GM23248 (cell line): ENCODE measurements around the gene UBE3B. TPM values are rescaled to one million over a fixed set of nuclear protein-coding genes. Genes with fewer than 3 reads are reported as not detected.

Experiments used
- DNase-seq: peaks from one replicate; pipeline ENCODE4 v3.0.0-alpha.2; 2015
- H2AFZ ChIP-seq: fragments of 200-600 bp; sonication (generic); 2 replicates; pipeline ENCODE4 v1.6.1; 2016; ENCODE audit warnings: antibody characterized with exemption
- H3F3A ChIP-seq: fragments of 200-600 bp; sonication (generic); 2 replicates; pipeline ENCODE4 v1.6.1; 2016; ENCODE audit warnings: mild to moderate bottlenecking, antibody characterized with exemption, mixed run types; ENCODE audit not compliant: insufficient read depth
- H3K27ac ChIP-seq: fragments of 200-600 bp; sonication (generic); 2 replicates; pipeline ENCODE4 v1.5.1; 2016; ENCODE audit warnings: mild to moderate bottlenecking
- H3K27me3 ChIP-seq: fragments of 200-600 bp; sonication (generic); replicated peaks from 2 replicates; pipeline ENCODE4 v1.6.1; 2016; ENCODE audit warnings: mild to moderate bottlenecking; ENCODE audit not compliant: insufficient read depth
- H3K36me3 ChIP-seq: fragments of 200-600 bp; sonication (generic); 2 replicates; pipeline ENCODE4 v1.6.1; 2016; ENCODE audit warnings: low read depth, mild to moderate bottlenecking
- H3K4me1 ChIP-seq: fragments of 200-600 bp; sonication (generic); 2 replicates; pipeline ENCODE4 v1.6.1; 2016; ENCODE audit warnings: mild to moderate bottlenecking; ENCODE audit not compliant: insufficient read depth
- H3K4me2 ChIP-seq: fragments of 200-600 bp; sonication (generic); one replicate; pipeline ENCODE4 v1.6.1; 2016; ENCODE audit warnings: mild to moderate bottlenecking; ENCODE audit not compliant: unreplicated experiment
- H3K4me3 ChIP-seq: fragments of 200-600 bp; sonication (generic); 2 replicates; pipeline ENCODE4 v1.5.1; 2016; ENCODE audit warnings: mild to moderate bottlenecking
- H3K79me2 ChIP-seq: fragments of 200-600 bp; sonication (generic); 2 replicates; pipeline ENCODE4 v1.6.1; 2016; ENCODE audit warnings: mild to moderate bottlenecking; ENCODE audit not compliant: insufficient read depth
- H3K9ac ChIP-seq: fragments of 200-600 bp; sonication (generic); 2 replicates; pipeline ENCODE4 v1.6.1; 2016; ENCODE audit warnings: mild to moderate bottlenecking
- H3K9me2 ChIP-seq: fragments of 200-600 bp; sonication (generic); 2 replicates; pipeline ENCODE4 v1.6.1; 2016; ENCODE audit warnings: mixed run types, mild to moderate bottlenecking, moderate library complexity; ENCODE audit not compliant: insufficient read depth
- H3K9me3 ChIP-seq: fragments of 200-600 bp; sonication (generic); one replicate; pipeline ENCODE4 v1.6.1; 2017; ENCODE audit warnings: low read depth
- H4K20me1 ChIP-seq: fragments of 200-600 bp; sonication (generic); 2 replicates; pipeline ENCODE4 v1.6.0; 2016; ENCODE audit not compliant: insufficient read depth
- EZH2 ChIP-seq: fragments of 200-600 bp; sonication (generic); IDR thresholded peaks from 2 replicates; pipeline ENCODE4 v1.6.1; 2018; ENCODE audit warnings: antibody characterized with exemption, mild to moderate bottlenecking; ENCODE audit not compliant: insufficient read depth, poor library complexity, severe bottlenecking
- EZH2phosphoT487 ChIP-seq: fragments of 200-600 bp; sonication (generic); IDR thresholded peaks from 2 replicates; pipeline ENCODE4 v1.6.1; 2018; ENCODE audit warnings: antibody characterized with exemption, moderate library complexity, mild to moderate bottlenecking, low read depth; ENCODE audit not compliant: insufficient read depth
- WGBS, 2 experiments: methylation state at CpG; one replicate each; pipeline ENCODE4 v1.1.6; 2015 to 2017; ENCODE audit warnings: low lambda C conversion rate in 2 of 2, low coverage in 1 of 2; ENCODE audit errors: missing lambda C conversion rate in 2 of 2; 5-methylcytosine and 5-hydroxymethylcytosine counted together
- in situ Hi-C: fragments of 300-500 bp; cut with MboI; formaldehyde crosslinking; loops from 2 replicates; pipeline ENCODE4 v1.15.0; 2020
- polyA plus RNA-seq: library from polyadenylated mRNA; unstranded; fragments of >200 nt; fragmentation: Nextera tagmentation; extraction: Ambion mirVana; gene quantifications from 2 replicates; pipeline ENCODE4 v1.2.1, GENCODE V29; 2016
- total RNA-seq: library from RNA; depleted of rRNA; stranded (reverse); fragments of >200 nt; shearing (Covaris generic); gene quantifications from 2 replicates; pipeline ENCODE4 v1.2.3, GENCODE V29; 2014

Gene UBE3B
- total and polyA plus RNA-seq, 2 experiments from 2014 or later, result 32.0 to 38.3 TPM

DNA sequence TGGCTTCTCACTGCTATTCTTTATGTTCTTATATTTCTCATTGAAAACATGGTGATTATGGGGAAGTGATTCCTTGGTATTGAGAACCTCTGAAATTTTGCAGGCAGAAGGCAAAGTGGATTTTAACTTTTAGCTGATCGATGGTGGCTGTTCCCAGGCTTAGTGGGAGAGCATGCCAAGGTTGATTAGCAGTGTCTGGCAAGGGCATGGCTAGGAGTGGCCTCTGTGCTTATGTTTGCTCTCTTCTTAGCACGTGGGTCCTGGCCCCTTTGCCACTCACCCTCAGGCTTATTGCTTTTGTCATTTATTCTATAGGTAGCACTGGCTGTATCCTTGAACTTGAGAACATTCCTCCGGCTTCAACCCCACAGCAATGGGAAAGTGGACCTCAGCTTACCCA, 98.2 kb downstream of the UBE3B start:
- Histone ChIP-seq H3K79me2 (no peaks in the 10 kb centered on the region), H3K27ac (no peak overlapping the region), H3K4me3 (no peak overlapping the region), H3K4me1 (peaks cover 10% of the 10 kb centered on the region; the same call in 1 of the 2 replicates), H3K9me2 (no peaks in the 10 kb centered on the region), H3K27me3 (no peaks in the 10 kb centered on the region), H3K9me3 (no peaks in the 10 kb centered on the region), H3F3A (no peaks in the 10 kb centered on the region), H4K20me1 (no peaks in the 10 kb centered on the region), H3K36me3 (0 out of 2 replicates have a peak, but pooled peaks cover 3% of the 10 kb centered on the region), H3K9ac (no peak overlapping the region), H2AFZ (no peak overlapping the region), H3K4me2 (no peak overlapping the region)
- in situ Hi-C loops, result no loop called here
- no peak for TF ChIP-seq EZH2
- no peak for TF ChIP-seq EZH2phosphoT487
- 72 to 82% methylated on average over 3 of the region's 3 CpGs for whole genome bisulfite sequencing, 2 experiments
- DNase-seq, result no peak

DNA sequence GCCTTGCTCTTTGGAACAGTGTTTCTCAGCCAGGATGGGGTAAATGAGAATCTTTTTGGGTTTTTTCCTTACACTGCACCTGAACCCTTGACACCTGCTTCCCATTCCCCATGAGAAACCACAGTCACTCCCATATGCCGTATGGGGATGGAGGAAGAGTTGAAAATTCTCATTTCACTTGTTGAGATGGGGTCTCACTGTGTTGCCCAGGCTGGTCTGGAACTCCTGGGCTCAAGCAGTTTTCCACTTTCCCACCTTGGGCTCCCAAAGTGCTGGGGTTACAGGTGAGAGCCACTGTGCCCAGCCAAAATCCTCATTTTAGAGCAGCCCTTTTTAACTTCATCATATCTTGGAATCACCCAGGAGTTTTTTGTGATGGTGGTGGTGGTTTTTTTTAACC, 99.9 kb downstream of the UBE3B start:
- H3K4me2 ChIP-seq, result no peak overlapping the region
- in situ Hi-C loops, result no loop called here
- no peaks in the 10 kb centered on the region for H3K79me2 ChIP-seq
- H4K20me1 ChIP-seq, result no peaks in the 10 kb centered on the region
- no peak for TF ChIP-seq EZH2phosphoT487
- no peak for TF ChIP-seq EZH2
- 0 out of 2 replicates have a peak, but pooled peaks cover 3% of the 10 kb centered on the region for H3K36me3 ChIP-seq
- no peak overlapping the region for H3K4me3 ChIP-seq
- H3K9ac ChIP-seq, result no peak overlapping the region
- no peaks in the 10 kb centered on the region for H3K9me2 ChIP-seq
- no peak overlapping the region for H2AFZ ChIP-seq
- DNase-seq, result no peak
- H3K4me1 ChIP-seq, result peaks cover 10% of the 10 kb centered on the region; the same call in 1 of the 2 replicates
- 91 to 95% methylated on average over 1 of the region's 1 CpG for WGBS, 2 experiments
- no peak overlapping the region for H3K27ac ChIP-seq
- no peaks in the 10 kb centered on the region for H3K9me3 ChIP-seq
- H3F3A ChIP-seq, result no peaks in the 10 kb centered on the region
- H3K27me3 ChIP-seq, result no peaks in the 10 kb centered on the region

DNA sequence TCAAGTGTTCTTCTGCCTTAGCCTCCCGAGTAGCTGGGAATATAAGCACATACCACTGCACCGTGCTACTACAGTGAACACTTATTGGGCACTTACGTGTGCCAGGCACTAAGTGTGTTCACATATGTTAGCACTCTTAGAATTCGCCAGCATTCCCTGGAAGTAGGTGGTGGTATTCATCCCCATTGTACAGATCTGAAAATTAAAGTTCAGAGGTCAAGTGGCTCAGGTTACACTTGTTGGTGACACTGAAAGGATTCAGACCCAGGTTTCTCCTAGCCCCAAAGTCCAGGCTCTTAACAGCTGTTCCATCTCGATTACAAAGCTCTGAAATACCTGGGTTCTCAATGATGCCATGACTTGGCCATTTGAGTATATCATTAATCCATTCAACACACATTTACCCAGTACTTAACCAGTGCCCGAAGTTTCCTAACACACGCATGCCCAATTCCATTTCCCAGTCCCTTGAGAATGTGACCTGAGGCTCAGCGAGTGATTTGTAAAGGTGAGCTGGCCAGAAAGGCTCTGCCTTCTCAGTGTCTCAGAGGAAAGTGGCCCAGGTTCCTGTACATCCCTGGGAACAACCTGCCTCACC, 101.0 kb downstream of the UBE3B start:
- Histone ChIP-seq H3K36me3 (0 out of 2 replicates have a peak, but pooled peaks cover 3% of the 10 kb centered on the region), H3K4me3 (no peak overlapping the region), H3K9me3 (no peaks in the 10 kb centered on the region), H3K4me1 (peaks cover 5% of the 10 kb centered on the region; the same call in 1 of the 2 replicates), H3K9me2 (no peaks in the 10 kb centered on the region), H3K27me3 (no peaks in the 10 kb centered on the region), H4K20me1 (no peaks in the 10 kb centered on the region), H2AFZ (no peak overlapping the region), H3K27ac (no peak overlapping the region), H3K4me2 (no peak overlapping the region), H3K79me2 (no peaks in the 10 kb centered on the region), H3F3A (no peaks in the 10 kb centered on the region), H3K9ac (no peak overlapping the region)
- in situ Hi-C loops, result no loop called here
- TF ChIP-seq EZH2phosphoT487 (no peak), EZH2 (no peak)
- no peak for DNase-seq
- 91% methylated on average over 8 of the region's 8 CpGs for WGBS, 2 experiments

- H2AFZ ChIP-seq, result no peak overlapping the region
- no peaks in the 10 kb centered on the region for H3K4me1 ChIP-seq
- H3K4me3 ChIP-seq, result no peak overlapping the region
- H3K4me2 ChIP-seq, result no peak overlapping the region
- no peaks in the 10 kb centered on the region for H3K9me2 ChIP-seq
- no peaks in the 10 kb centered on the region for H3F3A ChIP-seq
- in situ Hi-C loops, result no loop called here
- H4K20me1 ChIP-seq, result no peaks in the 10 kb centered on the region
- no peak for TF ChIP-seq EZH2phosphoT487
- H3K79me2 ChIP-seq, result no peaks in the 10 kb centered on the region
- H3K27ac ChIP-seq, result no peak overlapping the region
- WGBS, 2 experiments, result 81 to 85% methylated on average over 7 of the region's 7 CpGs
- DNase-seq, result no peak
- H3K27me3 ChIP-seq, result no peaks in the 10 kb centered on the region
- H3K9ac ChIP-seq, result no peak overlapping the region
- no peaks in the 10 kb centered on the region for H3K9me3 ChIP-seq
- 0 out of 2 replicates have a peak, but pooled peaks cover 3% of the 10 kb centered on the region for H3K36me3 ChIP-seq
These were observed 102.2 kb downstream of the UBE3B start for GRCh38 chr12:109579639-109580038.
